ENCODE measurements around the gene ZNF275. TPM values are rescaled to one million over a fixed set of nuclear protein-coding genes. Genes with fewer than 3 reads are reported as not detected.

The ZNF275 gene
- total RNA-seq, 1 experiment from 2014 or later = 5.0 TPM

DNA sequence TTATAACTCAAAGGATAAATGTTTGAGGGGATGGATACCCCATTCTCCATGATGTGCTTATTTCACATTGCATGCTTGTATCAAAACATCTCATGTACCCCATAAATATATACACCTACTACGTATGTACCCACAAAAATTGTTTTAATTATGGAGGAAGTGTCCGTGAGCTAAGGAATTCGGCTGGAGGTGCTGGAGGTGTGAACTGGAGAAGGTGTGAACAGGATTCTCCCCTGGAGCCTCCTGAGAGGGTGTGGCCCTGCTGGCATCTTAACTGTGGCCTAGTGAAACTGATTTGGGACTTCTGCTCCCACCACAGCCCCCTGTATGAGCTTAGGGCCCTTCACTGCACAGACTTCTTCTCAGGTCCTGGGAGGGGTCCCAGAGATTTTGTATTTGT is 43.8 kb downstream of the ZNF275 start:
- ATAC-seq = no peak
- H3K4me3 ChIP-seq (ENCODE audit: low read depth in 2 of 2, low read length in 2 of 2) = no peak overlapping the region
- BruUV-seq (replicated peaks) = no TSS peak
- intact Hi-C loops (cut with micrococcal nuclease; ENCODE audit: unreplicated experiment) = no loop called here
- CTCF ChIA-PET = no interaction called here
- no peak for DNase-seq (ENCODE audit: low read depth, low spot score)
- POLR2A ChIA-PET = no interaction called here
- no peaks in the 10 kb centered on the region for H3K9me3 ChIP-seq (ENCODE audit: control insufficient read depth, insufficient read depth, low read depth, low read length)
- no peaks in the 10 kb centered on the region for H3K4me1 ChIP-seq (ENCODE audit: control insufficient read depth, insufficient read depth, low read length)
- H3K27me3 ChIP-seq (ENCODE audit: control insufficient read depth, insufficient read depth, low read length) = peaks cover 4% of the 10 kb centered on the region; the same call in 1 of the 2 replicates
- no peak overlapping the region for H3K27ac ChIP-seq (ENCODE audit: low read length)
- TF ChIP-seq, protein P1, sequence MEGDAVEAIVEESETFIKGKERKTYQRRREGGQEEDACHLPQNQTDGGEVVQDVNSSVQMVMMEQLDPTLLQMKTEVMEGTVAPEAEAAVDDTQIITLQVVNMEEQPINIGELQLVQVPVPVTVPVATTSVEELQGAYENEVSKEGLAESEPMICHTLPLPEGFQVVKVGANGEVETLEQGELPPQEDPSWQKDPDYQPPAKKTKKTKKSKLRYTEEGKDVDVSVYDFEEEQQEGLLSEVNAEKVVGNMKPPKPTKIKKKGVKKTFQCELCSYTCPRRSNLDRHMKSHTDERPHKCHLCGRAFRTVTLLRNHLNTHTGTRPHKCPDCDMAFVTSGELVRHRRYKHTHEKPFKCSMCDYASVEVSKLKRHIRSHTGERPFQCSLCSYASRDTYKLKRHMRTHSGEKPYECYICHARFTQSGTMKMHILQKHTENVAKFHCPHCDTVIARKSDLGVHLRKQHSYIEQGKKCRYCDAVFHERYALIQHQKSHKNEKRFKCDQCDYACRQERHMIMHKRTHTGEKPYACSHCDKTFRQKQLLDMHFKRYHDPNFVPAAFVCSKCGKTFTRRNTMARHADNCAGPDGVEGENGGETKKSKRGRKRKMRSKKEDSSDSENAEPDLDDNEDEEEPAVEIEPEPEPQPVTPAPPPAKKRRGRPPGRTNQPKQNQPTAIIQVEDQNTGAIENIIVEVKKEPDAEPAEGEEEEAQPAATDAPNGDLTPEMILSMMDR (IDR thresholded peaks at IDR 0.05) = no peak
- TF ChIP-seq, protein P2, sequence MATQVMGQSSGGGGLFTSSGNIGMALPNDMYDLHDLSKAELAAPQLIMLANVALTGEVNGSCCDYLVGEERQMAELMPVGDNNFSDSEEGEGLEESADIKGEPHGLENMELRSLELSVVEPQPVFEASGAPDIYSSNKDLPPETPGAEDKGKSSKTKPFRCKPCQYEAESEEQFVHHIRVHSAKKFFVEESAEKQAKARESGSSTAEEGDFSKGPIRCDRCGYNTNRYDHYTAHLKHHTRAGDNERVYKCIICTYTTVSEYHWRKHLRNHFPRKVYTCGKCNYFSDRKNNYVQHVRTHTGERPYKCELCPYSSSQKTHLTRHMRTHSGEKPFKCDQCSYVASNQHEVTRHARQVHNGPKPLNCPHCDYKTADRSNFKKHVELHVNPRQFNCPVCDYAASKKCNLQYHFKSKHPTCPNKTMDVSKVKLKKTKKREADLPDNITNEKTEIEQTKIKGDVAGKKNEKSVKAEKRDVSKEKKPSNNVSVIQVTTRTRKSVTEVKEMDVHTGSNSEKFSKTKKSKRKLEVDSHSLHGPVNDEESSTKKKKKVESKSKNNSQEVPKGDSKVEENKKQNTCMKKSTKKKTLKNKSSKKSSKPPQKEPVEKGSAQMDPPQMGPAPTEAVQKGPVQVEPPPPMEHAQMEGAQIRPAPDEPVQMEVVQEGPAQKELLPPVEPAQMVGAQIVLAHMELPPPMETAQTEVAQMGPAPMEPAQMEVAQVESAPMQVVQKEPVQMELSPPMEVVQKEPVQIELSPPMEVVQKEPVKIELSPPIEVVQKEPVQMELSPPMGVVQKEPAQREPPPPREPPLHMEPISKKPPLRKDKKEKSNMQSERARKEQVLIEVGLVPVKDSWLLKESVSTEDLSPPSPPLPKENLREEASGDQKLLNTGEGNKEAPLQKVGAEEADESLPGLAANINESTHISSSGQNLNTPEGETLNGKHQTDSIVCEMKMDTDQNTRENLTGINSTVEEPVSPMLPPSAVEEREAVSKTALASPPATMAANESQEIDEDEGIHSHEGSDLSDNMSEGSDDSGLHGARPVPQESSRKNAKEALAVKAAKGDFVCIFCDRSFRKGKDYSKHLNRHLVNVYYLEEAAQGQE (IDR thresholded peaks at IDR 0.05; ENCODE audit: insufficient read depth in 1 of 2, low read depth in 2 of 2, low read length in 1 of 2) = no peak
- TF ChIP-seq POLR2AphosphoS5 (IDR thresholded peaks at IDR 0.05; ENCODE audit: low read depth, low read length) (no peak), SIN3A (IDR thresholded peaks at IDR 0.05; ENCODE audit: borderline replicate concordance, insufficient read depth, low read depth, low read length) (no peak), TCF7L2 (IDR thresholded peaks at IDR 0.05; ENCODE audit: low read depth, low read length) (no peak)
- no peaks in the 10 kb centered on the region for H3K36me3 ChIP-seq (ENCODE audit: control insufficient read depth, insufficient read depth, low read length)
- in situ Hi-C loops (cut with HindIII; ENCODE audit: low pct_unique_long_range_greater_than_20kb, low sequenced_read_pairs) = no loop called here

DNA sequence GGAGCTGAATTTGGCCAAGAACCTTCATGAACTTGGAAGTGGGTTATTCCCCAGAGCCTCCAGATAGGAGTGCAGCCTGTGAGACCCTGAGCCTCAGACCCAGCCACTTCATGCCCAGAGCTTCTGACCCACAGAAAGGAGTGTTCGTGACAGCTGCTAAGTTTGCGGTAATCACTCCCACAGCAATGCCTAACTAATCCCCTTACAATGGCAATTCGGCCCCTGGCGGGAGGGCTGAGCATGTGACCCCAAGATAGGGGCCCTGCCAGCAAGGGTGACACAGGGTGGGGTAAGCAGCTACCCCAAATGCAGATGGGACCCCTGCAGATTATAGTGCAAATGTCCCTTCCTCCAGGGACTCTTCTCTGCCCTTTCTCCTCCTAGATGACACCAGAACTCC is 44.7 kb downstream of the ZNF275 start:
- peaks cover under 1% of the 10 kb centered on the region; the same call in 1 of the 2 replicates for H3K27me3 ChIP-seq (ENCODE audit: control insufficient read depth, insufficient read depth, low read length)
- no peak overlapping the region for H3K4me3 ChIP-seq (ENCODE audit: low read depth in 2 of 2, low read length in 2 of 2)
- in situ Hi-C loops (cut with HindIII; ENCODE audit: low pct_unique_long_range_greater_than_20kb, low sequenced_read_pairs) (no loop called here), intact Hi-C loops (cut with micrococcal nuclease; ENCODE audit: unreplicated experiment) (no loop called here)
- no peaks in the 10 kb centered on the region for H3K4me1 ChIP-seq (ENCODE audit: control insufficient read depth, insufficient read depth, low read length)
- TF ChIP-seq, protein P2 (IDR thresholded peaks at IDR 0.05; ENCODE audit: insufficient read depth in 1 of 2, low read depth in 2 of 2, low read length in 1 of 2) = no peak
- TF ChIP-seq, protein P1 (IDR thresholded peaks at IDR 0.05) = no peak
- TF ChIP-seq TCF7L2 (IDR thresholded peaks at IDR 0.05; ENCODE audit: low read depth, low read length) (no peak), POLR2AphosphoS5 (IDR thresholded peaks at IDR 0.05; ENCODE audit: low read depth, low read length) (no peak), SIN3A (IDR thresholded peaks at IDR 0.05; ENCODE audit: borderline replicate concordance, insufficient read depth, low read depth, low read length) (no peak)
- BruUV-seq (replicated peaks) = no TSS peak
- H3K36me3 ChIP-seq (ENCODE audit: control insufficient read depth, insufficient read depth, low read length) = no peaks in the 10 kb centered on the region
- no peak for DNase-seq (ENCODE audit: low read depth, low spot score)
- H3K27ac ChIP-seq (ENCODE audit: low read length) = no peak overlapping the region
- H3K9me3 ChIP-seq (ENCODE audit: control insufficient read depth, insufficient read depth, low read depth, low read length) = no peaks in the 10 kb centered on the region
- CTCF ChIA-PET = no interaction called here
- no peak for ATAC-seq
- POLR2A ChIA-PET = no interaction called here

Data from Panc1 (cell line).